Sigmoid colon (tissue), 7 donors: Measurements from ENCODE around the gene HLA-DRB5. TPM values are rescaled to one million over a fixed set of nuclear protein-coding genes. Genes with fewer than 3 reads are reported as not detected.
"Not testable (repeated sequence)": the region's sequence is repeated elsewhere in the genome, so short reads cannot be mapped to it uniquely, and the experiment has no call there.

Experiments
- DNase-seq: peaks from one replicate; pipeline ENCODE4 v3.0.0-alpha.2; 2019
- H3K27ac ChIP-seq, 4 donors: fragments of 200-600 bp; sonication (generic); one replicate each; pipeline ENCODE4 v1.5.1; 2016 to 2019; ENCODE audit warnings: mild to moderate bottlenecking in 1 of 4
- H3K27me3 ChIP-seq, 3 donors: fragments of 200-600 bp; sonication (generic); one replicate each; pipeline ENCODE4 v1.5.1; 2019; ENCODE audit warnings: mild to moderate bottlenecking in 1 of 3
- H3K36me3 ChIP-seq, 4 donors: fragments of 200-600 bp; sonication (generic); one replicate each; pipeline ENCODE4 v1.5.1; 2016 to 2019
- H3K4me1 ChIP-seq, 4 donors: fragments of 200-600 bp; sonication (generic); one replicate each; pipeline ENCODE4 v1.5.1; 2017 to 2019
- H3K4me3 ChIP-seq, 4 donors: fragments of 200-600 bp; sonication (generic); one replicate each; pipeline ENCODE4 v1.5.1; 2017 to 2019; ENCODE audit warnings: mild to moderate bottlenecking in 2 of 4, moderate library complexity in 1 of 4
- H3K9me3 ChIP-seq, 4 donors: fragments of 200-600 bp in 3 of 4; sonication (generic) in 3 of 4; one replicate each; pipeline versions ENCODE4 v1.5.1 to v1.6.1; 2013 to 2019
- CTCF ChIP-seq, 4 experiments: fragments of 450-650 bp in 3 of 4; fragments of 200-600 bp in 1 of 4; IDR thresholded peaks; one replicate each; pipeline ENCODE4 v1.5.1; 2016 to 2019; ENCODE audit warnings: antibody characterized with exemption in 4 of 4, mild to moderate bottlenecking in 3 of 4, moderate library complexity in 2 of 4
- EP300 ChIP-seq, 4 donors: sonication (generic); formaldehyde crosslinking; IDR thresholded peaks; one replicate each; pipeline ENCODE4 v1.6.1; 2017; ENCODE audit warnings: antibody characterized with exemption in 4 of 4
- POLR2A ChIP-seq, 2 donors: fragments of 450-650 bp; IDR thresholded peaks; one replicate each; pipeline ENCODE4 v1.6.1; 2016; ENCODE audit warnings: antibody characterized with exemption in 2 of 2, mild to moderate bottlenecking in 2 of 2, moderate library complexity in 2 of 2
- POLR2AphosphoS5 ChIP-seq, 4 donors: sonication (generic); formaldehyde crosslinking; IDR thresholded peaks; one replicate each; pipeline ENCODE4 v1.6.1; 2017; ENCODE audit warnings: antibody characterized with exemption in 4 of 4
- WGBS, 2 donors: extraction: QIAGEN DNeasy Blood & Tissue Kit; methylation state at CpG; one replicate each; pipeline ENCODE4 v1.1.7; 2013; 5-methylcytosine and 5-hydroxymethylcytosine counted together
- intact Hi-C: fragments of 100-400 bp; cut with DNase I; formaldehyde crosslinking; loops from one replicate; pipeline ENCODE4 v1.15.1; 2023
- polyA plus RNA-seq, 3 donors: library from polyadenylated mRNA; stranded (reverse); fragments of 200-250 nt; gene quantifications; one replicate each; pipeline ENCODE4 v1.2.3, GENCODE V29; 2013
- total RNA-seq, 4 donors: library from RNA; depleted of rRNA; stranded (reverse); fragments of >200 nt; gene quantifications; one replicate each; pipeline ENCODE4 v1.1.0, GENCODE V29; 2016
- donor health status: healthy with polysubstance abuse.
- donor health status: Bipolar disorder and iron deficiency.
- donor health status: healthy.

Gene HLA-DRB5
- total and polyA plus RNA-seq, 7 donors = 0.71 to 20.8 (median 2.1) TPM; not detected in 1

- Histone ChIP-seq H3K4me3 (no peak overlapping the region), H3K27ac (no peak overlapping the region), H3K4me1 (no peaks in the 10 kb centered on the region), H3K27me3 (no peaks in the 10 kb centered on the region), H3K36me3 (no peaks in the 10 kb centered on the region), H3K9me3 (no peaks in the 10 kb centered on the region)
- intact Hi-C loops = no loop called here
- TF ChIP-seq POLR2AphosphoS5 (IDR thresholded peaks at IDR 0.05) (no peak), EP300 (IDR thresholded peaks at IDR 0.05) (no peak)
- DNase-seq = no peak
- 4 to 46% methylated on average over 12 to 13 of the region's 13 CpGs for WGBS, 2 donors
These were observed 28.5 kb upstream of the HLA-DRB5 start for GRCh38 chr6:32558426-32559057.

GRCh38 chr6:32554116-32554965 lies 24.3 kb upstream of the HLA-DRB5 start:
- H3K36me3 ChIP-seq = no peaks in the 10 kb centered on the region
- no peak overlapping the region for H3K4me3 ChIP-seq
- 47 to 53% methylated on average over 8 to 9 of the region's 9 CpGs for WGBS, 2 donors
- H3K9me3 ChIP-seq = no peaks in the 10 kb centered on the region
- H3K27me3 ChIP-seq = no peaks in the 10 kb centered on the region
- DNase-seq = no peak
- intact Hi-C loops = no loop called here
- TF ChIP-seq EP300 (IDR thresholded peaks at IDR 0.05) (no peak), POLR2AphosphoS5 (IDR thresholded peaks at IDR 0.05) (no peak), CTCF (IDR thresholded peaks at IDR 0.05) (no peak), POLR2A (IDR thresholded peaks at IDR 0.05) (no peak)
- no peak overlapping the region for H3K27ac ChIP-seq
- no peaks in the 10 kb centered on the region for H3K4me1 ChIP-seq

GRCh38 chr6:32553037-32553742 lies 23.1 kb upstream of the HLA-DRB5 start:
- TF ChIP-seq EP300 (IDR thresholded peaks at IDR 0.05) (no peak), POLR2AphosphoS5 (IDR thresholded peaks at IDR 0.05) (no peak), CTCF (IDR thresholded peaks at IDR 0.05) (no peak), POLR2A (IDR thresholded peaks at IDR 0.05) (no peak)
- 17 to 36% methylated on average over 4 to 5 of the region's 5 CpGs for WGBS, 2 donors
- Histone ChIP-seq H3K27ac (no peak overlapping the region), H3K4me3 (no peak overlapping the region), H3K27me3 (no peaks in the 10 kb centered on the region), H3K36me3 (no peaks in the 10 kb centered on the region), H3K4me1 (no peaks in the 10 kb centered on the region), H3K9me3 (no peaks in the 10 kb centered on the region)
- intact Hi-C loops = no loop called here
- DNase-seq = no peak

- no peaks in the 10 kb centered on the region for H3K9me3 ChIP-seq
- intact Hi-C loops = no loop called here
- H3K4me3 ChIP-seq = no peak overlapping the region
- DNase-seq = no peak
- WGBS, 2 donors = 27 to 36% methylated on average over 5 of the region's 5 CpGs
- TF ChIP-seq POLR2AphosphoS5 (IDR thresholded peaks at IDR 0.05) (no peak), POLR2A (IDR thresholded peaks at IDR 0.05) (no peak), EP300 (IDR thresholded peaks at IDR 0.05) (no peak), CTCF (IDR thresholded peaks at IDR 0.05) (no peak)
- H3K27ac ChIP-seq = no peak overlapping the region
- no peaks in the 10 kb centered on the region for H3K27me3 ChIP-seq
- no peaks in the 10 kb centered on the region for H3K36me3 ChIP-seq
- H3K4me1 ChIP-seq = no peaks in the 10 kb centered on the region
These were observed 21.3 kb upstream of the HLA-DRB5 start for GRCh38 chr6:32551410-32551809.

- intact Hi-C loops = no loop called here
- Histone ChIP-seq H3K9me3 (no peaks in the 10 kb centered on the region), H3K27me3 (no peaks in the 10 kb centered on the region), H3K4me3 (no peak overlapping the region), H3K27ac (no peak overlapping the region), H3K4me1 (no peaks in the 10 kb centered on the region), H3K36me3 (no peaks in the 10 kb centered on the region)
- 47 to 73% methylated on average over 2 to 5 of the region's 5 CpGs for WGBS, 2 donors
- no peak for TF ChIP-seq POLR2A (IDR thresholded peaks at IDR 0.05)
- no peak for TF ChIP-seq CTCF (IDR thresholded peaks at IDR 0.05)
- TF ChIP-seq POLR2AphosphoS5 (IDR thresholded peaks at IDR 0.05) = no peak
- no peak for TF ChIP-seq EP300 (IDR thresholded peaks at IDR 0.05)
- no peak for DNase-seq
These were observed 9.8 kb upstream of the HLA-DRB5 start for GRCh38 chr6:32539839-32540238.

- 0% methylated on average over 2 to 3 of the region's 3 CpGs for WGBS, 2 donors
- H3K4me1 ChIP-seq, H3K4me3 ChIP-seq, H3K27ac ChIP-seq, intact Hi-C loops, H3K36me3 ChIP-seq, H3K9me3 ChIP-seq, DNase-seq, H3K27me3 ChIP-seq: not testable (repeated sequence)
These were observed 325 bp upstream of the HLA-DRB5 start for GRCh38 chr6:32530431-32530793.
